Measurements from ENCODE around the gene THRSP. TPM values are rescaled to one million over a fixed set of nuclear protein-coding genes. Genes with fewer than 3 reads are reported as not detected.

Gene THRSP
- total RNA-seq, 1 experiment from 2014 or later: not detected

DNA sequence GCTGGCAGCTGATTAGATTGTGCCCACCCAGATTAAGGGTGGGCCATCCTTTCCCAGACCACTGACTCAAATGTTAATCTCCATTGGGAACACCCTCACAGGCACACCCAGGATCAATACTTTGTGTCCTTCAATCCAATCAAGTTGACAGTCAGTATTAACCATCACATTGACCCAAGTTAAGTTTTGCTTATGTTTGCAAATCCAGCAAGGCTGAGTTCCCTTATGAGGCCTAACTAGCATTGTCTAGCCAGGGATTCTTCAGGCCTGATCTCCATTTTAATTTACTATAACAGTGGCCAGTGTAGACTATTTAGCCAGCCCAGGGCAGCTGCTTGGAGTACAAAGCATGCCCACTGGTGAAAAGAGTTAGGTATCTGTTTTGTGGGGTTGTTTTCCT, 38.3 kb upstream of the THRSP start:
- TF ChIP-seq, protein P1, sequence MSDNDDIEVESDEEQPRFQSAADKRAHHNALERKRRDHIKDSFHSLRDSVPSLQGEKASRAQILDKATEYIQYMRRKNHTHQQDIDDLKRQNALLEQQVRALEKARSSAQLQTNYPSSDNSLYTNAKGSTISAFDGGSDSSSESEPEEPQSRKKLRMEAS (IDR thresholded peaks at IDR 0.05): no peak
- TF ChIP-seq POLR2AphosphoS5 (IDR thresholded peaks at IDR 0.05; ENCODE audit: low read depth, low read length) (no peak), TCF7L2 (IDR thresholded peaks at IDR 0.05; ENCODE audit: borderline replicate concordance, extremely low read depth, insufficient read depth, insufficient read length) (no peak), ELF1 (IDR thresholded peaks at IDR 0.05; ENCODE audit: borderline replicate concordance, low read depth) (no peak), SIN3A (IDR thresholded peaks at IDR 0.05; ENCODE audit: low read depth) (no peak), EZH2phosphoT487 (IDR thresholded peaks at IDR 0.05; ENCODE audit: borderline replicate concordance) (no peak)
- Histone ChIP-seq H3K36me3 (ENCODE audit: control insufficient read depth in 1 of 2, insufficient read depth in 2 of 2, low read length in 2 of 2) (no peaks in the 10 kb centered on the region), H3K27ac (ENCODE audit: low read depth, low read length) (no peak overlapping the region), H3K27me3 (ENCODE audit: insufficient read depth, low read length) (no peaks in the 10 kb centered on the region), H3K9me2 (ENCODE audit: insufficient read depth) (no peaks in the 10 kb centered on the region), H3K79me2 (ENCODE audit: insufficient read depth, low read length) (peaks cover 16% of the 10 kb centered on the region; the same call in 1 of the 2 replicates), H2AFZ (ENCODE audit: low read depth, low read length, poor library complexity, severe bottlenecking) (no peak overlapping the region), H3K9me3 (ENCODE audit: control insufficient read depth in 1 of 2, insufficient read depth in 1 of 2, low read depth in 1 of 2, low read length in 2 of 2) (no peaks in the 10 kb centered on the region), H3K4me2 (ENCODE audit: low read length) (no peak overlapping the region), H3K4me1 (ENCODE audit: control insufficient read depth in 1 of 2, insufficient read depth in 2 of 2, low read length in 2 of 2) (peaks cover 36 to 61% of the 10 kb centered on the region in 2 experiments), H3K4me3 (replicated peaks in 1 of 2; ENCODE audit: low read depth in 1 of 2, low read length in 2 of 2) (no peak overlapping the region), H3K9ac (ENCODE audit: low read length) (no peak overlapping the region), H4K20me1 (ENCODE audit: insufficient read depth) (no peaks in the 10 kb centered on the region)
- ATAC-seq (no peak), DNase-seq (ENCODE audit: low read depth, low spot score) (no peak)
- BruUV-seq (replicated peaks): no TSS peak
- ChIA-PET RAD21 (ENCODE audit: low non-redundant PET in 1 of 2, low total read pairs in 2 of 2, uncharacterized antibody in 2 of 2, unreplicated experiment in 2 of 2) (no interaction called here), POLR2A (no interaction called here), CTCF (interaction anchor here (1.3 kb wide), 1 partner anchor 31 kb away, joined by 3 read pairs; the partner anchor contains the start of gene INTS4)
- intact Hi-C loops (cut with micrococcal nuclease): no loop called here

DNA sequence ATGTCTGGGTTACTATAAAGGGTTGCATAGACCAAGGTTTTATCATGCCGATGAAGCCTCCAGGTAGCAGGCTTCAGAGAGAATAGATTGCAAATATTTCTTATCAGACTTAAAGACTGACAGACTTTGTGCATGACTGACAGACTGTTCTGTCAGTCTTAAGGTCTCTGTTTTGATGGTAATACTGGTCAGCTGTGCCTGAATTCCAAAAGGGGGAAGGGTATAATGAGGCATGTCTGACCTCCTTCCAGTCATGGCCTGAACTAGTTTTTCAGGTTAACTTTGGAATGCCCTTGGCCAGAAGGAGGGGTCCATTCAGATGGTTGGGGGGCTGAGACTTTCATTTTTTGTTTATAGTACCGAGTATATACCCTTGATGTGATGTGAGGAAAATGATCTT, 35.9 kb upstream of the THRSP start:
- no peaks in the 10 kb centered on the region for H3K27me3 ChIP-seq (ENCODE audit: insufficient read depth, low read length)
- peaks cover under 1% of the 10 kb centered on the region; the same call in 1 of the 2 replicates for H3K79me2 ChIP-seq (ENCODE audit: insufficient read depth, low read length)
- intact Hi-C loops (cut with micrococcal nuclease): no loop called here
- peaks cover 46 to 56% of the 10 kb centered on the region in 2 experiments for H3K4me1 ChIP-seq (ENCODE audit: control insufficient read depth in 1 of 2, insufficient read depth in 2 of 2, low read length in 2 of 2)
- ChIA-PET RAD21 (ENCODE audit: low non-redundant PET in 1 of 2, low total read pairs in 2 of 2, uncharacterized antibody in 2 of 2, unreplicated experiment in 2 of 2) (no interaction called here), POLR2A (no interaction called here), CTCF (no interaction called here)
- H3K9me2 ChIP-seq (ENCODE audit: insufficient read depth): no peaks in the 10 kb centered on the region
- no peak for DNase-seq (ENCODE audit: low read depth, low spot score)
- no peak for ATAC-seq
- no peaks in the 10 kb centered on the region for H3K36me3 ChIP-seq (ENCODE audit: control insufficient read depth in 1 of 2, insufficient read depth in 2 of 2, low read length in 2 of 2)
- H3K9me3 ChIP-seq (ENCODE audit: control insufficient read depth in 1 of 2, insufficient read depth in 1 of 2, low read depth in 1 of 2, low read length in 2 of 2): no peaks in the 10 kb centered on the region
- H2AFZ ChIP-seq (ENCODE audit: low read depth, low read length, poor library complexity, severe bottlenecking): no peak overlapping the region
- H3K27ac ChIP-seq (ENCODE audit: low read depth, low read length): no peak overlapping the region
- no peak overlapping the region for H3K9ac ChIP-seq (ENCODE audit: low read length)
- peak overlapping the region; percentile 60 for H3K4me2 ChIP-seq (ENCODE audit: low read length)
- H3K4me3 ChIP-seq (replicated peaks in 1 of 2; ENCODE audit: low read depth in 1 of 2, low read length in 2 of 2): 0 out of 4 replicates have a peak overlapping the region, but pooled peaks of 1 of the 2 experiments have one; percentile 24
- no peaks in the 10 kb centered on the region for H4K20me1 ChIP-seq (ENCODE audit: insufficient read depth)
- BruUV-seq (replicated peaks): no TSS peak
- no peak for TF ChIP-seq POLR2AphosphoS5 (IDR thresholded peaks at IDR 0.05; ENCODE audit: low read depth, low read length)
- no peak for TF ChIP-seq EZH2phosphoT487 (IDR thresholded peaks at IDR 0.05; ENCODE audit: borderline replicate concordance)
- no peak for TF ChIP-seq YY1 (IDR thresholded peaks at IDR 0.05; ENCODE audit: extremely low read depth, insufficient replicate concordance, low read depth, low read length)
- TF ChIP-seq ZNF274 (IDR thresholded peaks at IDR 0.05; ENCODE audit: low read depth, low read length): no peak
- TF ChIP-seq, protein P2, sequence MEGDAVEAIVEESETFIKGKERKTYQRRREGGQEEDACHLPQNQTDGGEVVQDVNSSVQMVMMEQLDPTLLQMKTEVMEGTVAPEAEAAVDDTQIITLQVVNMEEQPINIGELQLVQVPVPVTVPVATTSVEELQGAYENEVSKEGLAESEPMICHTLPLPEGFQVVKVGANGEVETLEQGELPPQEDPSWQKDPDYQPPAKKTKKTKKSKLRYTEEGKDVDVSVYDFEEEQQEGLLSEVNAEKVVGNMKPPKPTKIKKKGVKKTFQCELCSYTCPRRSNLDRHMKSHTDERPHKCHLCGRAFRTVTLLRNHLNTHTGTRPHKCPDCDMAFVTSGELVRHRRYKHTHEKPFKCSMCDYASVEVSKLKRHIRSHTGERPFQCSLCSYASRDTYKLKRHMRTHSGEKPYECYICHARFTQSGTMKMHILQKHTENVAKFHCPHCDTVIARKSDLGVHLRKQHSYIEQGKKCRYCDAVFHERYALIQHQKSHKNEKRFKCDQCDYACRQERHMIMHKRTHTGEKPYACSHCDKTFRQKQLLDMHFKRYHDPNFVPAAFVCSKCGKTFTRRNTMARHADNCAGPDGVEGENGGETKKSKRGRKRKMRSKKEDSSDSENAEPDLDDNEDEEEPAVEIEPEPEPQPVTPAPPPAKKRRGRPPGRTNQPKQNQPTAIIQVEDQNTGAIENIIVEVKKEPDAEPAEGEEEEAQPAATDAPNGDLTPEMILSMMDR (IDR thresholded peaks at IDR 0.05 in 2 of 3, conservative IDR thresholded peaks at IDR 0.05 in 1 of 3; ENCODE audit: borderline replicate concordance in 1 of 3, insufficient read depth in 1 of 3, low read depth in 2 of 3, low read length in 2 of 3): no peak
- TF ChIP-seq, protein P1 (IDR thresholded peaks at IDR 0.05): no peak
- TF ChIP-seq SP1 (IDR thresholded peaks at IDR 0.05; ENCODE audit: low read depth): no peak
- TF ChIP-seq EGR1 (IDR thresholded peaks at IDR 0.05; ENCODE audit: low read depth): no peak
- TF ChIP-seq, protein P3, sequence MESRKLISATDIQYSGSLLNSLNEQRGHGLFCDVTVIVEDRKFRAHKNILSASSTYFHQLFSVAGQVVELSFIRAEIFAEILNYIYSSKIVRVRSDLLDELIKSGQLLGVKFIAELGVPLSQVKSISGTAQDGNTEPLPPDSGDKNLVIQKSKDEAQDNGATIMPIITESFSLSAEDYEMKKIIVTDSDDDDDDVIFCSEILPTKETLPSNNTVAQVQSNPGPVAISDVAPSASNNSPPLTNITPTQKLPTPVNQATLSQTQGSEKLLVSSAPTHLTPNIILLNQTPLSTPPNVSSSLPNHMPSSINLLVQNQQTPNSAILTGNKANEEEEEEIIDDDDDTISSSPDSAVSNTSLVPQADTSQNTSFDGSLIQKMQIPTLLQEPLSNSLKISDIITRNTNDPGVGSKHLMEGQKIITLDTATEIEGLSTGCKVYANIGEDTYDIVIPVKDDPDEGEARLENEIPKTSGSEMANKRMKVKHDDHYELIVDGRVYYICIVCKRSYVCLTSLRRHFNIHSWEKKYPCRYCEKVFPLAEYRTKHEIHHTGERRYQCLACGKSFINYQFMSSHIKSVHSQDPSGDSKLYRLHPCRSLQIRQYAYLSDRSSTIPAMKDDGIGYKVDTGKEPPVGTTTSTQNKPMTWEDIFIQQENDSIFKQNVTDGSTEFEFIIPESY (IDR thresholded peaks at IDR 0.05; ENCODE audit: extremely low read depth, insufficient replicate concordance, low read length): no peak
- TF ChIP-seq SRF (IDR thresholded peaks at IDR 0.05; ENCODE audit: low read depth): no peak
- no peak for TF ChIP-seq RAD21 (IDR thresholded peaks at IDR 0.05; ENCODE audit: low read depth)
- no peak for TF ChIP-seq EZH2 (IDR thresholded peaks at IDR 0.05)
- TF ChIP-seq CBX3 (IDR thresholded peaks at IDR 0.05; ENCODE audit: low read depth): no peak
